HG03097 (cell line): ENCODE measurements around the gene ABHD12B.
A peak's percentile ranks its signal among the peaks of the same experiment; 100 is the strongest.

Experiments used
- ATAC-seq: cut with Tn5 transposase; IDR thresholded peaks from one replicate; pipeline ENCODE4 v1.9.1; 2021; ENCODE audit not compliant: unreplicated experiment, low FRiP score

The ABHD12B gene

GRCh38 chr14:50837850-50838470, 33.9 kb upstream of the ABHD12B start:
- ATAC-seq: no peak

- no peak for ATAC-seq
These were observed 32.8 kb upstream of the ABHD12B start for GRCh38 chr14:50839048-50839447.

- no peak for ATAC-seq
These were observed 32.2 kb upstream of the ABHD12B start for GRCh38 chr14:50839691-50840090.

- ATAC-seq: no peak
These were observed 27.5 kb upstream of the ABHD12B start for GRCh38 chr14:50844391-50844790.

- ATAC-seq: no peak
These were observed 26.7 kb upstream of the ABHD12B start for GRCh38 chr14:50845166-50845565.

- no peak for ATAC-seq
These were observed 25.5 kb upstream of the ABHD12B start for GRCh38 chr14:50846226-50846880.

- ATAC-seq: no peak
These were observed 18.0 kb upstream of the ABHD12B start for GRCh38 chr14:50853891-50854290.

- no peak for ATAC-seq
These were observed 17.3 kb upstream of the ABHD12B start for GRCh38 chr14:50854521-50854920.

GRCh38 chr14:50855558-50855957, 16.3 kb upstream of the ABHD12B start:
- no peak for ATAC-seq

- ATAC-seq: no peak
These were observed 15.2 kb upstream of the ABHD12B start for GRCh38 chr14:50856660-50857059.

GRCh38 chr14:50859296-50859624, 12.6 kb upstream of the ABHD12B start:
- ATAC-seq: no peak

GRCh38 chr14:50860478-50861086, 11.3 kb upstream of the ABHD12B start:
- ATAC-seq: no peak

GRCh38 chr14:50862036-50862570, 9.8 kb upstream of the ABHD12B start:
- ATAC-seq: no peak

GRCh38 chr14:50864237-50864636, 7.6 kb upstream of the ABHD12B start:
- no peak for ATAC-seq

- no peak for ATAC-seq
These were observed 6.9 kb upstream of the ABHD12B start for GRCh38 chr14:50864946-50865345.

- no peak for ATAC-seq
These were observed 6.3 kb upstream of the ABHD12B start for GRCh38 chr14:50865391-50866076.

GRCh38 chr14:50871228-50871627, 625 bp upstream of the ABHD12B start:
- no peak for ATAC-seq

- ATAC-seq: no peak
These were observed 2.9 kb downstream of the ABHD12B start for GRCh38 chr14:50874757-50875156.

GRCh38 chr14:50875359-50876070, 3.7 kb downstream of the ABHD12B start:
- peak; percentile 92 for ATAC-seq

- ATAC-seq: no peak
These were observed 11.3 kb downstream of the ABHD12B start for GRCh38 chr14:50882932-50883826.
